IPS-15b (cell line): ENCODE results near the gene FGF21.

Experiments used
- H3K27me3 ChIP-seq: one replicate; pipeline ENCODE4 v1.6.1; 2013; ENCODE audit warnings: low read length; ENCODE audit not compliant: control insufficient read depth, insufficient read depth
- H3K36me3 ChIP-seq: one replicate; pipeline ENCODE4 v1.6.1; 2013; ENCODE audit warnings: low read length; ENCODE audit not compliant: control insufficient read depth, insufficient read depth
- H3K4me1 ChIP-seq: one replicate; pipeline ENCODE4 v1.6.1; 2013; ENCODE audit warnings: mild to moderate bottlenecking, low read length; ENCODE audit not compliant: control insufficient read depth, insufficient read depth
- H3K4me3 ChIP-seq: one replicate; pipeline ENCODE4 v1.5.1; 2013; ENCODE audit warnings: low read depth, low read length
- H3K9ac ChIP-seq: one replicate; pipeline ENCODE4 v1.6.1; 2013; ENCODE audit warnings: low read depth, mild to moderate bottlenecking, low read length
- H3K9me3 ChIP-seq: one replicate; pipeline ENCODE4 v1.6.1; 2013; ENCODE audit warnings: mild to moderate bottlenecking, low read length; ENCODE audit not compliant: control insufficient read depth, insufficient read depth

The FGF21 gene

DNA sequence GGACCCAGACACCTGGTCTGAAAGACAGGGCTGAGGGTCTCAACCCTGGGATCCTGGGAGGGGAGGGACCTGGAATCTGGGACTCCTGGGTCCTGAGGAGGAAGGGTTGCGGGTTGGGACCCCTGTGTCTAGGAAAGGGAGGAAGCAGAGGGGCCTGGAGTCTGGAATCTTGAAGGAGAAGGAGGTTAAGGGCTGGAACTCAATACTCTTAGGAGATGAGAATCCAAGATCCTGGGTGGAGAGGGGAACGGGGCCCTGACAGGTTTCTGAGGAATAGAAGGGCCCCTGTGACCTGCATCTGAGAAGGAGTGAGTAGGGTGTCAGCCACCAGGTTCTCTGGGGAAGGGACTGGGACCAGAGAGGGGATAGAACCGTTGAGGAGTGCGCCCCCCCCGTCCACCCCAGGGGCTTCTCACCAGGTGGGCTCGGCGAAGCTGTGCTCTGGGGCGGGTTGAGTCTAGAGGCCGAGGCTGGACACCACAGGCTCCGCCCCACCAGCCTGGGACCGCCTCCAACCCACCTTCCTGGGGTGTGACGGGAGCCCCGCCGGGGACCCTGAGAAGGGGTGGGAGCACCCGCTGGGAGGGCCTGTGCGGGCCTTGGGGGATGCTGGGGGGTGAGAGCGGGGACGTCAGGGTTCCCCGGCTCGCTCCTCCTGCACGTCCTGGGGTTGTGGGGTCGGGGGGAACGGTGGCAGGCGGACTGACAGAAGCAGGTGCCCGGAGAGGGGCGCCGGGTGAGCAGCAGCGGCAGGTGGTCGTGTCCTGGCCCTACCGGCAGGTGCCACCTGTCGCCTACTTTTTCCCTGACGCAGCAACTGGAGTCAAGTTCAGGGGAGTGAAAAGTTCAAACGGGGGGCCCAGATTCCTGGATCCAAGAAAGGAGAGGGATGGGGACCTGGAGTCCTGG lies 35.8 kb upstream of the FGF21 start, which contains the start of gene MAMSTR:
MAMSTR (minus strand) TSS at position 463 of the 909 bp plus-strand sequence. CDS start 694 bp downstream, outside the sequence.
- H3K9ac ChIP-seq: no peak within 1 kb of the TSS
- H3K4me1 ChIP-seq: peaks cover 12% of the 10 kb centered on the region
- no peaks in the 10 kb centered on the region for H3K27me3 ChIP-seq
- no peaks in the 10 kb centered on the region for H3K36me3 ChIP-seq
- peak within 1 kb of the TSS; percentile 84 for H3K4me3 ChIP-seq
- H3K9me3 ChIP-seq: no peaks in the 10 kb centered on the region

DNA sequence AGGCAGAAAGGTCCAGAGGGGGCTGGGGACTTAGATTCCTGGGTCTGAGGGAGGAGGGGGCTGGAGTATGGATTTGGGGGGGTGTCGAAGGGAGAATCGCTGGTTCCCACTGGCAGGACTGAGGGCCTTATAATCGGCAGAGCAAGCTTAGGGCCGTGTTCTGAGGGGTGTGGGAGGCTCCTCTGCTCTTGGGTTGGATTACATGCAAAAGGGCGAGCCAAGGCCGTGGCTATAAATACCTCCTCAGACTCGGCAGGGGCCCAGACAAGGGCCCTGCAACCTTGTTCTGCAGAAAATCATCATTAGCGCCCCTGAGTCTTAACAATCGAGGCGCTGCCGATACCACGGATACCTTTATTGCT lies 35.1 kb upstream of the FGF21 start:
- no peak overlapping the region for H3K9ac ChIP-seq
- H3K27me3 ChIP-seq: no peaks in the 10 kb centered on the region
- H3K4me3 ChIP-seq: peak overlapping the region; percentile 84
- H3K9me3 ChIP-seq: no peaks in the 10 kb centered on the region
- peaks cover 10% of the 10 kb centered on the region for H3K4me1 ChIP-seq
- H3K36me3 ChIP-seq: no peaks in the 10 kb centered on the region

DNA sequence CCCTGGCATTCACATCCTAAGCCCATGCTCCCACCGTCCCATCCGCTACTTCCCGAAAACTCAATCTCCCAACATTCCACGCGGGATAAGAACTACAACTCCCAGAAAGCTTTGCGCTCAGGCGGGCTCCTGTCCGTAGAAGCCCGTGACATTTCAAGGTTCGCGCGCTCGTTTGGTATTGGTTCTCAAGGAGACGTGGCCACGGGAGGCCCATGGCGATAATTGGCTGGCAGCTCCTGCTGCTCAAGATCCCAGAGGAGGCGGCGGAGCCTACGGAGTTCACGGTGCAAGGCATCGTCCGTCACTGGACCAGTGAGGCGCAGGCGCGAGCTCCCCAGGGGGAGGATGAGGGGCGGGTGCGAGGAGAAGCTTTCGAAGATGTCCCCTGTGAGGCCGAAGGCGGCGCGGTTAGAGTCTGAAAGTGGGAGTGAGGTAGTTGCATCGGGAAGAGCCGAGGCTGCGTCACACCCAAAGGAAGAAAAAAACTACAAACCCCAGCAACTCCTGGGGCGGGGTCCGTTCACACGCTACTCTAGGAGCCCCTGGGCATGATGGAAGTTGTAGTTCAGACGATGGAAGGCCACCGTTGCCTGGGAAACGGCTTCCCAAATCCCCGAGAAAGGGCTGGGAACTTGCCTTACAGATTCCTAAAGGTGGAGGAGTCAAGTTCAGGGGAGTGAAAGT lies 34.6 kb upstream of the FGF21 start:
- no peaks in the 10 kb centered on the region for H3K36me3 ChIP-seq
- H3K9me3 ChIP-seq: no peaks in the 10 kb centered on the region
- H3K4me1 ChIP-seq: peaks cover 10% of the 10 kb centered on the region
- peak overlapping the region; percentile 84 for H3K4me3 ChIP-seq
- peak overlapping the region; percentile 70 for H3K9ac ChIP-seq
- no peaks in the 10 kb centered on the region for H3K27me3 ChIP-seq

DNA sequence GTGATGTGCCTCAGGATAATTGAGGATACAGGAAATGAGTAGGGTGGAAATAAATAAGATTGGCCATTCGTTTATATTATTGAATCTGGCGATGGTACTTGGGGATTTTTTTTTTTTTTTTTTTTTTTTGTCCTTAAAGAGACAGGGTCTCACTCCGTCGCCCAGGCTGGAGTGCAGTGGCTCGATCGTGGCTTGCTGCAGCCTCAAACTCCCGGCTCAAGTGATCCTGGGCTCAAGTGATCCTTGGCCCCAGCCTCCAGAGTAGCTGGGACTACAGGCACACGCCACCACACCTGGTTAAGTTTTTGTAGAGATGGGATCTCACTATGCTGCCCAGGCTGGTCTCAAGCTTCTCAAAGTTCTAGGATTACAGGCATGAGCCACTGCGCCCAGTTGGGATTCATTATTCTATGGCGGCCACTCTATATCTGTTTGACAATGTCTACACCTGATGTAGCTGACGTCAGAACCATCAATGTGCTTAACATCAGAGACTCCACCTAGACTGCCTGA lies 33.1 kb upstream of the FGF21 start:
- Histone ChIP-seq H3K27me3 (no peaks in the 10 kb centered on the region), H3K9ac (no peak overlapping the region), H3K9me3 (no peaks in the 10 kb centered on the region), H3K4me1 (peaks cover 7% of the 10 kb centered on the region), H3K36me3 (no peaks in the 10 kb centered on the region), H3K4me3 (no peak overlapping the region)

DNA sequence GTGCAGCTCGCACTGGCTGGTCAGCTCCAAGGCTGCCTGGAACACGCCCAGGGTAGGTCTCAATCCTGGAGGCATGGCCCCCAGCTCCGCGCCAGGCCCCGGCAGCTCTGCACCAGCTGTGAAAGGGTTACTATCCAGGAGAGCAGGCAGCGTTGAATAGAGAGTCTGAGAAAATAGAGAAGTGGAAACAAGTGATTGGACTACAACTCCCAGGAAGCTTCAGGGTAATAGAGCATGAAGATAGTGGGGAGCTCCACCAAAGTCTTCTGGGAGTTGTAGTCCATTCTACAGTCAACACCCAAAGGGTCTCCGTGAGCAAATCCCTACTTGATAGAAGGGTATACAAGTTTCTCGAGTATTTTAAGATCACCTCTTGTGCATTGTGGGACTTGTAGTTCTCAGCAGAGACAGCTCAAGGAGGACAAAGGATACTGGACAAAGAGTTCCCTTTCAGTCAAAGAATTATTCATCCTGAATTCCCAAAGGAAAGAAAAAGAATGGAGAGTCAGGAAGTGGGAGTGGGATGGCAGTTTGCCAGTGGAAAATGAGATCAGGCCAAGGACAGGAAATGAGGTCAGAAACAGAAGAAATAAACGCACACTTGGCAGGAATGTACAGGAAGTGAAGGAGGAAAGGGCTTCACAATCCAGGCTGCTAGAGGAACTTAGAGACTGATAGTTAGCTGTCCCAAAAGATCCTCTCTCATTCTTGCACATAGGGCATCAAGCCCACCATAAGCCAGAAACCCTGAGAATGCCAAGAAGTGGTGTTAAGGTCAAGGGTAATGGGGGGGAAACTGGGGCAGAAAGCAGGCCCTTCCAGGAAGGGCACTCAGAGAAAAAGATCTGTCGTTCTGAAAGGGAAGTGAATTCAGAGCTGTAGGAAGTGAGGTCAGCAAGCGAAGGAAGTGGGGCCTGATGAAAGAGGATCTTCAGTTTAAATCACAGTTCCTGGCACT lies 30.2 kb upstream of the FGF21 start:
- H3K4me3 ChIP-seq: no peak overlapping the region

DNA sequence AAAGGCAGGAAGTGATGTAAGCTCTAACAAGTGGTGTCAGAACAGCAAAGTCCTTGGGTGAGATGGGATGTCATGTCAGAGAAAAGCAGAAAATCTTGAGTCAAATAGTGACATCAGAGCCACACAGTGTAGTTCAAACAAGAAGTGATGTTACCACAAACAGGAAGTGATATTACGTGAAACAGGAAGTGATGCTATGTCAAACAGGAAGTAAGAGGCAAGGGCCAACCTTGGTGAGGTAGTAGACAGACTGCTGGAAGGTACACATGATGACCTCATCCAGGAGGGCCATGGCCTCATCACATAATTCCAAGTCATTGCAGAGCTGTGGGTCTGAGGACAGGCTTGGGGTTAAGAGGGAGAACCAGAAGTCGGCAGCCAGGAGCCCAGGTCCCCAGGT lies 28.8 kb upstream of the FGF21 start:
- Histone ChIP-seq H3K4me1 (no peaks in the 10 kb centered on the region), H3K4me3 (no peak overlapping the region), H3K27me3 (no peaks in the 10 kb centered on the region), H3K36me3 (no peaks in the 10 kb centered on the region), H3K9ac (no peak overlapping the region), H3K9me3 (no peaks in the 10 kb centered on the region)

More for the DNA sequence above, 30.2 kb upstream of the FGF21 start:
- no peaks in the 10 kb centered on the region for H3K27me3 ChIP-seq
- no peaks in the 10 kb centered on the region for H3K9me3 ChIP-seq
- no peaks in the 10 kb centered on the region for H3K4me1 ChIP-seq
- no peaks in the 10 kb centered on the region for H3K36me3 ChIP-seq
- H3K9ac ChIP-seq: no peak overlapping the region

DNA sequence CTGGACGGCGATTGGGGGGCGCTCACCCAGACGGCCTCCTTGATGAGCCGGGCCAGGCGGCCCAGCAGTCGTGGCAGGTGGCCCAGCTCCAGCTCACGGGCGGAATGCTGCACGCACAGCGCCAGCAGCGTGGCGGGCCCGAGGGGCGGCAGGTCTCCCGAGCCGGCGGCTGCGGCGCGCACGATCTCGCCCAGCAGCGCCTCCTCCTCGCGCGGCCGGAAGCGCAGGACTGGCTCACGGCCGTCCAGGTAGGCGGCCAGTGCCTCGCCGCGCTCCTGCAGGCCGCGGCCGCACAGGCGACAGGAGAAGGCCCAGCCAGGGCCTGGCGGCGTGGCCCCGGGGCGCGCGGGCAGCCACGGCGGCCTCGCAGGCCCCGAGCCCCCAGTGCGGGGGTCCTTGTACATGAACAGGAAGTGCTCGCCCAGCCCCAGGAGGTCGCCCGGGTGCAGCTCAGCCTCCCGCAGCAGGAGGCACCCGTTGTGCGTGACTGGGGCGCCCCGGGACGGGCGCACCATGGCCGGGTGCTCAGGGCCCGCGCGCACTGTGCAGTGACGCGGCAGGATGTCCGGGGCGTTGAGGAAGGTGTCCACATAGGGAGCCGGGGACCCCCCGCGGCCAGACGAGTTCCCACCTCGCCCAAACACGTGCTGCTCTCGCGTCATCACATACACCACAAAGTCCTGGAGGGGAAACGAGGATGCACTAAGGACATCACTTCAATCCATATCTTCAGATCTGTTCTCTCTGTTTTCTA lies 26.2 kb upstream of the FGF21 start:
- Histone ChIP-seq H3K9me3 (no peaks in the 10 kb centered on the region), H3K4me3 (peak overlapping the region; percentile 52), H3K9ac (no peak overlapping the region), H3K27me3 (no peaks in the 10 kb centered on the region), H3K36me3 (peaks cover 3% of the 10 kb centered on the region), H3K4me1 (no peaks in the 10 kb centered on the region)

DNA sequence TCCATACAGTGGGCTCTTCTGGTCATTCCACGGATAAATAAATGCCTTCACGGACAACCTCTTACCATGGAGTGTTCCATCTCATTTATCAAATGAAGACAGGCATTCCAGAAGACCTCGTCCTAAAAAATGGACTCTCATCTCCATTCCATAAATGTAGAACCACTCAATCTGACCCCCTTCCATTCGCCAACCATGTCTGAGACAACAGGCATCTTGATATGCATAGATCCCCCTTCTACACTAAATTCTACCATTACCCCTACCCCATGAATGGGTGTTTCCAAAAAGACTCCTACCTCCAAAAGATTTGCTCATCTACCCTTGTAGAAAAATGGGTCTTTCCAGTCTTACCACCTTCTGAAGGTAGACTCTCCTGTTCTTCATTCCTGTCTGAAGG lies 23.9 kb upstream of the FGF21 start:
- Histone ChIP-seq H3K27me3 (no peaks in the 10 kb centered on the region), H3K9me3 (no peaks in the 10 kb centered on the region), H3K9ac (no peak overlapping the region), H3K36me3 (peaks cover 3% of the 10 kb centered on the region), H3K4me1 (no peaks in the 10 kb centered on the region), H3K4me3 (no peak overlapping the region)

DNA sequence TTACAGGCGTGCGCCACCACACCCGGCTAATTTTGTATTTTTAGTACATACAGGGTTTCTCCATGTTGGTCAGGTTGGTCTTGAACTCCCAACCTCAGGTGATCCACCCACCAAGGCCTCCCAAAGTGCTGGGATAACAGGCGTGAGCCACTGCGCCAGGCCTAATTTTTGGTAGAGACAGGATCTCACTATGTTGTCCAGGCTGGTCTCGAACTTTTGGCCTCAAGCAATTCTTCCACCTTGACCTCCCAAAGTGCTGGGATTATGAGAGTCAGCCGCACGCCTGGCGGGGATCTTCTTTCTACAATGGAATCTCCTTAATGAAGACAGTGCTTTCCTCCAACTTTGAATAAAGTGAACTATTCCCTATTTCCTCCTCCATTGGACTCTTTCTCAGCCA lies 20.7 kb upstream of the FGF21 start:
- no peaks in the 10 kb centered on the region for H3K9me3 ChIP-seq
- peaks cover 3% of the 10 kb centered on the region for H3K4me1 ChIP-seq
- peaks cover 3% of the 10 kb centered on the region for H3K36me3 ChIP-seq
- peaks cover 6% of the 10 kb centered on the region for H3K27me3 ChIP-seq
- H3K9ac ChIP-seq: no peak overlapping the region
- no peak overlapping the region for H3K4me3 ChIP-seq

DNA sequence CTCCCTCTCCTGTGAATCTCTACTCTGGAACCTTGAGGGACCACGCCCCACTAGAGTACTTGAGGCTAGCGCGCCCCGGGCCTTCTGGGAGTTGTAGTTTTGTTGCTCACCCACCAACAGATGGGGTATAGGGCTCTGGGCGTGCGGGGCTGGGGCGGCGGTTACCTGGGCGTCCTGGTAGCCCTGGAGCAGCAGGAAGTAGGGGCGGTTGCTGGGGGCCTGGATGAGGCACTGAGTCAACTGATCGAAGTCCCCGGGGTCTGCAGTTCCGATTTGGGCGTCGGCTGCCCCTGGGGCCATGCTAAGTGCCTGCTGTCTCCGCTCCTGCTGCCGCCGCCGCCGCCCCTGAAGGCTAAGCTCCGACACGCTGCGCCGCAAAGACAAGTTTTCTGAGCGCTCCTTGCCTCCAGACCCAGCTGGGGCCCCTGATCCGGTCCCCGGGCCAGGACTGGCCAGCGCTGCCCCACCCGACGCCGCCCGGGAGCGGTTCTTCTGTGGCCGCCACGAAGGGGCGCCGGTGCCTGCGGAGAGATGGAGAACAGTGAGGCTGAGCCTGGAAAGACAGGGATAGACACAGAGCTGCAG lies 20.2 kb upstream of the FGF21 start:
- Histone ChIP-seq H3K9me3 (no peaks in the 10 kb centered on the region), H3K4me3 (peak overlapping the region; percentile 45), H3K27me3 (peaks cover 11% of the 10 kb centered on the region), H3K4me1 (peaks cover 3% of the 10 kb centered on the region), H3K36me3 (peaks cover 3% of the 10 kb centered on the region), H3K9ac (no peak overlapping the region)
